Peyer's patch (tissue), 4 donors: ENCODE measurements around the gene NCK2.
"Not testable (repeated sequence)": the region's sequence is repeated elsewhere in the genome, so short reads cannot be mapped to it uniquely, and the experiment has no call there.

Experiments
- CTCF ChIP-seq, 6 experiments: fragments of 450-650 bp in 4 of 6; fragments of 200-600 bp in 2 of 6; sonication (generic) in 1 of 6; IDR thresholded peaks; one replicate each; pipeline ENCODE4 v1.5.1; 2017 to 2019; ENCODE audit warnings: antibody characterized with exemption in 6 of 6, mild to moderate bottlenecking in 3 of 6, moderate library complexity in 1 of 6
- POLR2A ChIP-seq, 2 donors: fragments of 450-650 bp; IDR thresholded peaks; one replicate each; pipeline ENCODE4 v1.5.1; 2017; ENCODE audit warnings: antibody characterized with exemption in 2 of 2, mild to moderate bottlenecking in 2 of 2, moderate library complexity in 2 of 2

DNA sequence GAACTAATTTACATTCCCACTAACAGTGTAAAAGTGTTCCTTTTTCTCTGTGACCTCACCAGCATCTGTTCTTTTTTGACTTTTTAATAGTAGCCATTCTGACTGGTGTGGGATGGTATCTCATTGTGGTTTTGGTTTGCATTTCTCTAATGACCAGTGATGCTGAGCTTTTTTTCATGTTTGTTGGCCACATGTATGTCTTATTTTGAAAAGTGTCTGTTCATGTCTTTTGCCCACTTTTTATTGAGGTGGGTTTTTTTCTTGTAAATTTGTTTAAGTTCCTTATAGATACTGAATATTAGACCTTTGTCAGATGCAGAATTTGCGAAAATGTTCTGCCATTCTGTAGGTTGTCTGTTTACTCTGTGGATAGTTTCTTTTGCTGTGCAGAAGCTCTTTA is 153.0 kb downstream of the NCK2 start:
- not testable (repeated sequence) for TF ChIP-seq CTCF, POLR2A (IDR thresholded peaks at IDR 0.05)
